ENCODE measurements around the gene SMOC1. TPM values are rescaled to one million over a fixed set of nuclear protein-coding genes. Genes with fewer than 3 reads are reported as not detected.

SMOC1 gene
- total and polyA plus RNA-seq, 2 of the 8 experiments (the other 6 are each of a cell fraction or from before 2014, with no cell fraction given) = 1.6 to 2.4 TPM

- POLR2A ChIA-PET (ENCODE audit: partially characterized antibody) = interaction anchor here (1.0 kb wide), 1 partner anchor 12 kb away, joined by 3 read pairs; no protein-coding TSS in a partner anchor
- Histone ChIP-seq H3K27ac (ENCODE audit: low read depth, low read length) (no peak overlapping the region), H3K4me1 (replicated peaks in 1 of 4; ENCODE audit: control insufficient read depth in 3 of 4, insufficient read depth in 4 of 4, low read length in 3 of 4) (no peaks in the 10 kb centered on the region), H3K56ac (replicated peaks; ENCODE audit: insufficient read length, low read depth, low read length) (no peak overlapping the region), H4K20me1 (replicated peaks in 1 of 2; ENCODE audit: control insufficient read depth in 1 of 2, insufficient read depth in 2 of 2, low read length in 2 of 2) (no peaks in the 10 kb centered on the region), H3K9me3 (ENCODE audit: insufficient read depth in 2 of 2, low read depth in 1 of 2, low read length in 1 of 2) (peaks cover 7 to 8% of the 10 kb centered on the region in 2 experiments; a peak in 3 of 4 replicates), H3K23ac (ENCODE audit: insufficient read length) (no peak overlapping the region), H2BK15ac (ENCODE audit: low read length) (no peak overlapping the region), H3K79me1 (ENCODE audit: low read depth, low read length) (no peaks in the 10 kb centered on the region), H3K4ac (replicated peaks; ENCODE audit: insufficient read length, low read depth, low read length) (no peak overlapping the region), H2AK5ac (ENCODE audit: low read depth, low read length) (no peak overlapping the region), H3K18ac (ENCODE audit: extremely low read depth, low read length) (no peak overlapping the region), H3K4me3 (ENCODE audit: extremely low read depth in 1 of 4, insufficient read depth in 2 of 4, low read depth in 3 of 4, low read length in 4 of 4) (no peak overlapping the region), H3K79me2 (ENCODE audit: control insufficient read depth in 1 of 2, insufficient read depth in 2 of 2, low read length in 2 of 2) (no peaks in the 10 kb centered on the region), H4K8ac (ENCODE audit: extremely low read depth, insufficient read depth, low read length) (no peak overlapping the region), H4K91ac (replicated peaks; ENCODE audit: insufficient read length, low read length) (no peak overlapping the region), H3K9ac (replicated peaks in 1 of 4; ENCODE audit: extremely low read depth in 1 of 4, low read depth in 3 of 4, low read length in 3 of 4) (no peak overlapping the region), H2AFZ (ENCODE audit: low read length) (no peak overlapping the region), H2BK12ac (ENCODE audit: low read depth, low read length) (no peak overlapping the region), H2BK20ac (ENCODE audit: low read length) (no peak overlapping the region), H3K14ac (ENCODE audit: insufficient read length) (no peak overlapping the region), H3K4me2 (ENCODE audit: insufficient read depth in 1 of 2, low read depth in 2 of 2, low read length in 2 of 2) (no peak overlapping the region), H3K23me2 (ENCODE audit: low read depth, low read length) (no peaks in the 10 kb centered on the region), H2BK5ac (ENCODE audit: low read depth, low read length) (no peak overlapping the region), H2BK120ac (replicated peaks; ENCODE audit: low read depth, low read length) (no peak overlapping the region), H3K36me3 (ENCODE audit: control insufficient read depth in 2 of 4, insufficient read depth in 4 of 4, low read length in 3 of 4) (no peaks in the 10 kb centered on the region), H3K27me3 (replicated peaks in 1 of 4; ENCODE audit: control insufficient read depth in 3 of 4, extremely low read depth in 1 of 4, insufficient read depth in 3 of 4, low read length in 3 of 4) (no peaks in the 10 kb centered on the region; a peak in 1 of 7 replicates), H4K5ac (ENCODE audit: insufficient read length, low read depth, low read length) (no peak overlapping the region)
- FAIRE-seq (no peak), DNase-seq (ENCODE audit: low read depth in 1 of 2, low spot score in 2 of 2) (no peak)
- 84% methylated on average over 4 of the region's 4 CpGs; no CpG with 5 or more reads in 1 of the 2 experiments for WGBS, 2 experiments (ENCODE audit: extremely low coverage in 1 of 2, insufficient coverage in 1 of 2, insufficient read length in 1 of 2, insufficient replicate concordance in 2 of 2, low coverage in 1 of 2, low lambda C conversion rate in 2 of 2, missing lambda C conversion rate in 1 of 2)
- CTCF ChIA-PET (ENCODE audit: partially characterized antibody) = interaction anchor here (1.3 to 1.6 kb wide), 3 partner anchors 10 to 86 kb away, joined by 3 to 4 read pairs (median 3); no protein-coding TSS in a partner anchor
- no peak for TF ChIP-seq CHD1 (IDR thresholded peaks at IDR 0.05; ENCODE audit: low read depth, low read length)
- no peak for TF ChIP-seq CTBP2 (IDR thresholded peaks at IDR 0.05; ENCODE audit: borderline replicate concordance, insufficient read depth, insufficient read length, low read length)
- TF ChIP-seq GABPA (IDR thresholded peaks at IDR 0.05; ENCODE audit: borderline replicate concordance, insufficient read depth, low read length) = no peak
- TF ChIP-seq TAF1 (IDR thresholded peaks at IDR 0.05; ENCODE audit: low read depth, low read length) = no peak
- no peak for TF ChIP-seq JUND (IDR thresholded peaks at IDR 0.05; ENCODE audit: low read length)
- no peak for TF ChIP-seq SIN3A (conservative IDR thresholded peaks at IDR 0.05 in 1 of 2, IDR thresholded peaks at IDR 0.05 in 1 of 2; ENCODE audit: low read depth in 1 of 2, low read length in 2 of 2)
- TF ChIP-seq POLR2AphosphoS5 (IDR thresholded peaks at IDR 0.05; ENCODE audit: low read depth, low read length) = no peak
- no peak for TF ChIP-seq RXRA (IDR thresholded peaks at IDR 0.05; ENCODE audit: insufficient read depth, low read depth, low read length)
- TF ChIP-seq, protein P1, sequence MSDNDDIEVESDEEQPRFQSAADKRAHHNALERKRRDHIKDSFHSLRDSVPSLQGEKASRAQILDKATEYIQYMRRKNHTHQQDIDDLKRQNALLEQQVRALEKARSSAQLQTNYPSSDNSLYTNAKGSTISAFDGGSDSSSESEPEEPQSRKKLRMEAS (IDR thresholded peaks at IDR 0.05) = no peak
- TF ChIP-seq, protein P2, sequence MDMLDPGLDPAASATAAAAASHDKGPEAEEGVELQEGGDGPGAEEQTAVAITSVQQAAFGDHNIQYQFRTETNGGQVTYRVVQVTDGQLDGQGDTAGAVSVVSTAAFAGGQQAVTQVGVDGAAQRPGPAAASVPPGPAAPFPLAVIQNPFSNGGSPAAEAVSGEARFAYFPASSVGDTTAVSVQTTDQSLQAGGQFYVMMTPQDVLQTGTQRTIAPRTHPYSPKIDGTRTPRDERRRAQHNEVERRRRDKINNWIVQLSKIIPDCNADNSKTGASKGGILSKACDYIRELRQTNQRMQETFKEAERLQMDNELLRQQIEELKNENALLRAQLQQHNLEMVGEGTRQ (IDR thresholded peaks at IDR 0.05; ENCODE audit: low read length) = no peak
These were observed 62.8 kb downstream of the SMOC1 start for GRCh38 chr14:69941768-69942742.

All from H1 (cell line).